Right lobe of liver (tissue), 6 donors: Measurements from ENCODE around the gene AADAC. TPM values are rescaled to one million over a fixed set of nuclear protein-coding genes. Genes with fewer than 3 reads are reported as not detected.

ENCODE experiments used
- ATAC-seq, 4 donors: fragments of 200-7000 bp; cut with Tn5 transposase; one replicate each; pipeline ENCODE4 v1.9.1; 2020; ENCODE audit warnings: mild to moderate bottlenecking in 4 of 4, moderate library complexity in 4 of 4
- DNase-seq, 3 donors: peaks; one replicate each; pipeline ENCODE4 v3.0.0-alpha.2; 2020
- H3K27ac ChIP-seq, 3 donors: fragments of 200-600 bp; one replicate each; pipeline ENCODE4 v1.8.0; 2022
- H3K27me3 ChIP-seq, 2 donors: fragments of 200-600 bp; one replicate each; pipeline ENCODE4 v1.8.0; 2022
- H3K36me3 ChIP-seq, 4 donors: fragments of 200-600 bp; sonication (generic) in 1 of 4; one replicate each; pipeline versions ENCODE4 v1.5.1 to v1.8.0; 2017 to 2022; ENCODE audit warnings: control low read depth in 1 of 4
- H3K4me1 ChIP-seq, 4 donors: fragments of 200-600 bp; sonication (generic) in 1 of 4; one replicate each; pipeline versions ENCODE4 v1.5.1 to v1.8.0; 2017 to 2022; ENCODE audit warnings: control low read depth in 1 of 4
- H3K4me3 ChIP-seq, 3 donors: fragments of 200-600 bp; one replicate each; pipeline ENCODE4 v1.8.0; 2022
- H3K9me3 ChIP-seq, 4 donors: fragments of 200-600 bp; sonication (generic) in 1 of 4; one replicate each; pipeline versions ENCODE4 v1.5.1 to v1.8.0; 2017 to 2022; ENCODE audit warnings: control low read depth in 1 of 4
- POLR2A ChIP-seq: fragments of 450-650 bp; IDR thresholded peaks from one replicate; pipeline ENCODE4 v1.6.1; 2017; ENCODE audit warnings: antibody characterized with exemption, mild to moderate bottlenecking
- WGBS: methylation state at CpG from one replicate; pipeline ENCODE4 v1.1.6; 2018; ENCODE audit warnings: low coverage, low lambda C conversion rate; ENCODE audit not compliant: insufficient coverage; ENCODE audit errors: missing lambda C conversion rate; 5-methylcytosine and 5-hydroxymethylcytosine counted together
- intact Hi-C, 2 donors: fragments of 100-400 bp; cut with DNase I; formaldehyde crosslinking; loops; one replicate each; pipeline versions ENCODE4 v1.11.2 to v1.14.1; 2022
- total RNA-seq, 6 experiments: library from RNA; depleted of rRNA in 2 of 6; stranded (reverse); fragments of >200 nt in 2 of 6; fragmentation: NEBNext Ultra II Directional in 3 of 6; extraction: Animal tissue kit (Norgen Biotek cat#: 25700) in 3 of 6; gene quantifications; one replicate each; pipeline versions ENCODE4 v1.1.0 to v1.2.4, GENCODE V29; 2016 to 2023
- TF ChIP-seq, protein P1 (sequence below), 4 donors: fragments of 200-600 bp in 3 of 4; fragments of 450-650 bp in 1 of 4; IDR thresholded peaks; one replicate each; pipeline versions ENCODE4 v1.5.1 to v1.8.0; 2016 to 2022; ENCODE audit warnings: antibody characterized with exemption in 4 of 4, mild to moderate bottlenecking in 2 of 4
- donor health status: DM: no; HTN: yes; CAD: no.
- donor health status: DM: no; HTN: no; CAD: no.
- donor health status: DM: no; HTN: no; CAD: no.
- donor health status: DM: no; HTN: yes; CAD: no.
- donor health status: DM: no; HTN: yes; CAD: no.

Gene AADAC
- total RNA-seq, 6 experiments from 2014 or later, result 160 to 275 (median 229) TPM

DNA sequence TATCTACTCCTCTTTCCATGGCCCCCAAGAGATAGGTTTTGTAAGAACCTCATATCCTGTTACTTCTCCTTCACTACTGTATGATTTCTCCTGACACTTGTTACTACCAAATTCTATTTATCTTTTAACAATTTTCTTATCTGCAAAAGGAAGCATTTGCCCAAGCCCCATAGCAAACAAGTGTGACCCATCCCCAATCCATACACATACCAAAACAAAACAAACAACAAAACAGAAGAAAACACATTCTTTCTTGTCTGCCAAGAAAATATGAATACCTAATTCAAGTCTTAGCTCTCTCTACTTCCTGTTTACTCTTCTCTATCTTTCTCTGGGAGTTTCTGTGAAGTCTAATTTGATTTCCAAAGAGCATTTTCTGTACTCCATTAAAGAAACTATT is 39.0 kb upstream of the AADAC start:
- no peaks in the 10 kb centered on the region for H3K27me3 ChIP-seq
- no peaks in the 10 kb centered on the region for H3K9me3 ChIP-seq
- DNase-seq (no peak), ATAC-seq (no peak)
- H3K4me1 ChIP-seq, result peaks cover 0 to 18% (median 2%) of the 10 kb centered on the region in 4 donors
- no peak overlapping the region for H3K27ac ChIP-seq
- H3K36me3 ChIP-seq, result no peaks in the 10 kb centered on the region
- TF ChIP-seq, protein P1, sequence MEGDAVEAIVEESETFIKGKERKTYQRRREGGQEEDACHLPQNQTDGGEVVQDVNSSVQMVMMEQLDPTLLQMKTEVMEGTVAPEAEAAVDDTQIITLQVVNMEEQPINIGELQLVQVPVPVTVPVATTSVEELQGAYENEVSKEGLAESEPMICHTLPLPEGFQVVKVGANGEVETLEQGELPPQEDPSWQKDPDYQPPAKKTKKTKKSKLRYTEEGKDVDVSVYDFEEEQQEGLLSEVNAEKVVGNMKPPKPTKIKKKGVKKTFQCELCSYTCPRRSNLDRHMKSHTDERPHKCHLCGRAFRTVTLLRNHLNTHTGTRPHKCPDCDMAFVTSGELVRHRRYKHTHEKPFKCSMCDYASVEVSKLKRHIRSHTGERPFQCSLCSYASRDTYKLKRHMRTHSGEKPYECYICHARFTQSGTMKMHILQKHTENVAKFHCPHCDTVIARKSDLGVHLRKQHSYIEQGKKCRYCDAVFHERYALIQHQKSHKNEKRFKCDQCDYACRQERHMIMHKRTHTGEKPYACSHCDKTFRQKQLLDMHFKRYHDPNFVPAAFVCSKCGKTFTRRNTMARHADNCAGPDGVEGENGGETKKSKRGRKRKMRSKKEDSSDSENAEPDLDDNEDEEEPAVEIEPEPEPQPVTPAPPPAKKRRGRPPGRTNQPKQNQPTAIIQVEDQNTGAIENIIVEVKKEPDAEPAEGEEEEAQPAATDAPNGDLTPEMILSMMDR (IDR thresholded peaks at IDR 0.05), result no peak
- TF ChIP-seq POLR2A, result no peak
- no peak overlapping the region for H3K4me3 ChIP-seq
- intact Hi-C loops, result no loop called here

DNA sequence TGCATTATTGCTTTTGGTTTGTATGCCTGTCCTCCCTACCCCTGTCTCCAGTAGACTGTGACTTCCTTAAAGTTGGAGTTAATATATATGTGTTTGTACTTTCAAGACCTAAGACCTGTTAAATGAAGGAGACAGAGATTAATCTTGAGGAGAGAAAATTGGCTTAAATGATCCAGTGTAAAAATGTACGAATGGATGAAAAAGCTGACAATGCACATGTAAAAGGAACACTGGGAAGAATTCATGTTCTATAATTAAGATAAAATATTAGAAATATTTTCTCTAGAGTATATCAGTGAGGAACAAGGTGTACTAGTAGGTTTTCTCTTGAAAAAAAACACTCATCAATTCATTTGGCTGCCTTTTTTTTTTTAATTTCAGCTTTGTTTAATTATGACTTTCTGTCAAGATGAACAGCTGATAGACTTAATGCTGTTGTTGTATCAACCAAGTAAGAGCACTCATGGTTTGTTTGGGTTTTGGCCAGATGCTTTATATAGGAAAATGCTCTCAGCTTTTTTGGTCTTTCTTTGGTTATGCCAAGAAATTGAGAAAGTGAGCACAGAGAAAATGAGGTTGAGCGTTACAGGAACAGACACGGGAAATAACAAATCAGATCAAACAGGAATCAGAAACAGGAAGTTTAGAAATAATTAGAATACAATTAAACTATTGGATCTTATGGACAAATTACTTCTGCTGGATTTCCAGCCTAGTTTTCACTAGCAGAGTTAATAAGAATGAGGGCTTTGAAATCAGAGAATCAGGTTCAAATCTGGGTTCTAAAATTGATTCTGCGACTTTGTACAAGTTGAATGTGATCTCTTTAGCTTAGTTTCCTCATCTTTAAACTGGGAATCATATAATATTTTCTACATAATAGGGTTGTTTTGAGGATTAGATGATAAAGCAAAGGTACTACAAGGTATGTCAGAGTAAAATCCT is 38.3 kb upstream of the AADAC start:
- H3K9me3 ChIP-seq, result no peaks in the 10 kb centered on the region
- intact Hi-C loops, result no loop called here
- 61% methylated on average over 4 of the region's 4 CpGs for WGBS
- H3K4me3 ChIP-seq, result no peak overlapping the region
- no peaks in the 10 kb centered on the region for H3K36me3 ChIP-seq
- no peak for ATAC-seq
- DNase-seq, result no peak
- H3K27me3 ChIP-seq, result no peaks in the 10 kb centered on the region
- peaks cover 0 to 15% (median 2%) of the 10 kb centered on the region in 4 donors for H3K4me1 ChIP-seq
- TF ChIP-seq POLR2A, result no peak
- TF ChIP-seq, protein P1 (IDR thresholded peaks at IDR 0.05), result no peak
- no peak overlapping the region for H3K27ac ChIP-seq

DNA sequence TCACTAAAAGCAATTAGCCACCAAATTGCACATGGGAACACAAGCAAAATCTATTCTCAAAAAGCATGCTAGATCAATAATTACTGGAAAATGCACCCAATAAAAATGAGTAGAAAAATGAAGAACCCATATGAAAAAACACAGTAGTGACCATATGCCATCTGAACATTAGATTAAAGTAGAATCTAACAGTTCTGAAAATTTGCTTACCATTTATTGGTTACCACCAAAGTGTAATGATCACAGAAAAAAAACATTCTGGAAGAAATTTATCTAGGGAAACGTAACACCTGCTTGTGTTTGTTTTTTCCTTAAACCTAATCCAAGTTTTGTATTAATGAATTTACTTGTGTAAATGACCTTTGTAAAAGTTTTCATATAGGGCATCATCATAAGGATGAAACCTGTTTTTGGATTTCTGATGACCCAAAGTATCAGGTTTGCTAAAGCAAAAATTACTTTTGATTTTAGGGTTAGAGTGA is 37.6 kb upstream of the AADAC start:
- DNase-seq, result no peak
- TF ChIP-seq POLR2A, result no peak
- TF ChIP-seq, protein P1 (IDR thresholded peaks at IDR 0.05), result no peak
- intact Hi-C loops, result no loop called here
- 19% methylated on average over 1 of the region's 1 CpG for WGBS
- ATAC-seq, result no peak
- Histone ChIP-seq H3K4me1 (peaks cover 0 to 9% (median 2%) of the 10 kb centered on the region in 4 donors), H3K27me3 (no peaks in the 10 kb centered on the region), H3K36me3 (no peaks in the 10 kb centered on the region), H3K9me3 (no peaks in the 10 kb centered on the region), H3K4me3 (no peak overlapping the region), H3K27ac (no peak overlapping the region)

DNA sequence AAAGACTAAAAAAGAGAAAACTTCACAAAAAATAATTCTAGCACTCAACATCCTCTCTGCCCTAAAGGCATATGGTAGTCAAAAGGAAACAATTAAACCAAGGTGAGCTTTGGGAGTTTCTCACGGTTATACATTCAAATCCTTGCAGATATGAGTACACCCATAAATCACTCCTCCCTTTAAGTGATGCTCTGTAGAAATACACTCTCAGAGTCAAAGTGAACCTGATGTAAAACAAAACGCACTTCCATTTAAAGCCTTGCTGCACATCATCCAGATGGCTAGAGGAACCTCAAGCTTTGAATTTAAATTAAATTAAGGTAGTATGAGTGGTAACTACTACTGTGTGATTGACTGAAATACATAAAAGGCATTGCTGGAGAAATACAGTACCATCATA is 36.0 kb upstream of the AADAC start:
- WGBS, result 96% methylated on average over 2 of the region's 2 CpGs
- no peak for ATAC-seq
- DNase-seq, result no peak
- Histone ChIP-seq H3K4me1 (peaks cover 0 to 3% (median 0%) of the 10 kb centered on the region in 4 donors), H3K9me3 (no peaks in the 10 kb centered on the region), H3K36me3 (no peaks in the 10 kb centered on the region), H3K27ac (no peak overlapping the region), H3K4me3 (no peak overlapping the region), H3K27me3 (no peaks in the 10 kb centered on the region)
- TF ChIP-seq, protein P1 (IDR thresholded peaks at IDR 0.05), result no peak
- TF ChIP-seq POLR2A, result no peak
- intact Hi-C loops, result no loop called here
